Body of pancreas (tissue), 4 donors: ENCODE data around the gene ENG. TPM values are rescaled to one million over a fixed set of nuclear protein-coding genes. Genes with fewer than 3 reads are reported as not detected.
"Not testable (repeated sequence)": the region's sequence is repeated elsewhere in the genome, so short reads cannot be mapped to it uniquely, and the experiment has no call there.

Source experiments
- ATAC-seq: fragments of 150-250 bp; one replicate; pipeline ENCODE4 v1.9.1; 2016
- DNase-seq, 4 donors: peaks; one replicate each; pipeline ENCODE4 v3.0.0-alpha.2; 2019
- H3K27ac ChIP-seq, 4 donors: fragments of 200-600 bp; sonication (generic); 1 replicate in 3 of 4; 2 replicates in 1 of 4; pipeline versions ENCODE4 v1.5.1 to v1.6.1; 2016 to 2019; ENCODE audit warnings: mild to moderate bottlenecking in 1 of 4, mixed read lengths in 1 of 4, moderate library complexity in 1 of 4
- H3K27me3 ChIP-seq, 2 donors: fragments of 200-600 bp; sonication (generic); one replicate each; pipeline ENCODE4 v1.6.0; 2016; ENCODE audit warnings: mild to moderate bottlenecking in 1 of 2
- H3K36me3 ChIP-seq, 2 donors: fragments of 200-600 bp; sonication (generic); replicated peaks in 1 of 2; 2 replicates each; pipeline ENCODE4 v1.5.1; 2016; ENCODE audit warnings: low read depth in 2 of 2; ENCODE audit not compliant: insufficient read depth in 1 of 2
- H3K4me1 ChIP-seq: fragments of 200-600 bp; sonication (generic); one replicate; pipeline ENCODE4 v1.6.0; 2016
- H3K4me3 ChIP-seq, 2 donors: fragments of 200-600 bp; sonication (generic); 1 replicate in 1 of 2; 2 replicates in 1 of 2; pipeline ENCODE4 v1.5.1; 2016 to 2019
- H3K9me3 ChIP-seq, 3 donors: fragments of 200-600 bp; sonication (generic); 1 replicate in 2 of 3; 2 replicates in 1 of 3; pipeline ENCODE4 v1.5.1; 2016
- CTCF ChIP-seq, 7 experiments: fragments of 450-650 bp in 4 of 7; fragments of 200-600 bp in 3 of 7; sonication (generic) in 3 of 7; IDR thresholded peaks; one replicate each; pipeline ENCODE4 v1.5.1; 2016 to 2019; ENCODE audit warnings: antibody characterized with exemption in 7 of 7
- POLR2A ChIP-seq, 3 donors: fragments of 450-650 bp; IDR thresholded peaks; one replicate each; pipeline ENCODE4 v1.6.1; 2016; ENCODE audit warnings: antibody characterized with exemption in 3 of 3, mild to moderate bottlenecking in 2 of 3
- WGBS, 2 donors: methylation state at CpG; one replicate each; pipeline ENCODE4 v1.1.5; 2017; 5-methylcytosine and 5-hydroxymethylcytosine counted together
- intact Hi-C: fragments of 100-400 bp; cut with DNase I; formaldehyde crosslinking; loops from one replicate; pipeline ENCODE4 v1.15.1; 2023
- total RNA-seq, 2 donors: library from RNA; depleted of rRNA; stranded (reverse); fragments of >200 nt; gene quantifications; one replicate each; pipeline ENCODE4 v1.1.0, GENCODE V29; 2016

Gene ENG
- total RNA-seq, 2 donors from 2014 or later = 20.2 to 26.7 TPM

GRCh38 chr9:127870887-127871286 is 16.4 kb upstream of the ENG start:
- TF ChIP-seq CTCF (IDR thresholded peaks at IDR 0.05) (no peak), POLR2A (IDR thresholded peaks at IDR 0.05) (no peak)
- WGBS, 2 donors = 80 to 93% methylated on average over 8 to 12 of the region's 12 CpGs
- intact Hi-C loops = loop anchor here (10.0 kb wide), 2 partner anchors 136 to 276 kb away; partner anchors contain the start of gene TOR2A
- H3K27ac ChIP-seq = no peak overlapping the region
- no peaks in the 10 kb centered on the region for H3K36me3 ChIP-seq
- H3K9me3 ChIP-seq = no peaks in the 10 kb centered on the region
- DNase-seq (no peak), ATAC-seq (no peak)
- no peaks in the 10 kb centered on the region for H3K27me3 ChIP-seq
- peaks cover 24% of the 10 kb centered on the region for H3K4me1 ChIP-seq
- no peak overlapping the region for H3K4me3 ChIP-seq

GRCh38 chr9:127870153-127870491 is 15.7 kb upstream of the ENG start:
- H3K27ac ChIP-seq, H3K9me3 ChIP-seq, H3K36me3 ChIP-seq, ATAC-seq, H3K27me3 ChIP-seq, DNase-seq, H3K4me3 ChIP-seq: not testable (repeated sequence)
- 74 to 80% methylated on average over 9 of the region's 9 CpGs for WGBS, 2 donors
- intact Hi-C loops = loop anchor here (10.0 kb wide), 2 partner anchors 135 to 275 kb away; partner anchors contain the start of gene TOR2A
- peaks cover 16% of the 10 kb centered on the region for H3K4me1 ChIP-seq

- TF ChIP-seq POLR2A (IDR thresholded peaks at IDR 0.05) = no peak
- TF ChIP-seq CTCF (IDR thresholded peaks at IDR 0.05) = peak; percentile 70 to 98 (median 92)
- Histone ChIP-seq H3K36me3 (no peaks in the 10 kb centered on the region), H3K4me3 (no peak overlapping the region), H3K9me3 (no peaks in the 10 kb centered on the region), H3K27ac (no peak overlapping the region), H3K4me1 (peaks cover 10% of the 10 kb centered on the region), H3K27me3 (no peaks in the 10 kb centered on the region)
- ATAC-seq = peak; percentile 84
- 66 to 97% methylated on average over 6 to 17 of the region's 18 CpGs for WGBS, 2 donors
- DNase-seq = peak; percentile 88 to 90 (median 89)
- intact Hi-C loops = loop anchor here (10.0 kb wide), 2 partner anchors 135 to 275 kb away; partner anchors contain the start of gene TOR2A
Observed at GRCh38 chr9:127869310-127870152, 15.1 kb upstream of the ENG start.

GRCh38 chr9:127868278-127868902 is 13.9 kb upstream of the ENG start:
- 92 to 93% methylated on average over 6 to 18 of the region's 18 CpGs for WGBS, 2 donors
- no peaks in the 10 kb centered on the region for H3K27me3 ChIP-seq
- TF ChIP-seq CTCF (IDR thresholded peaks at IDR 0.05) = no peak
- no peak for TF ChIP-seq POLR2A (IDR thresholded peaks at IDR 0.05)
- ATAC-seq (no peak), DNase-seq (no peak)
- no peak overlapping the region for H3K27ac ChIP-seq
- intact Hi-C loops = no loop called here
- H3K4me1 ChIP-seq = no peaks in the 10 kb centered on the region
- no peaks in the 10 kb centered on the region for H3K9me3 ChIP-seq
- no peak overlapping the region for H3K4me3 ChIP-seq
- no peaks in the 10 kb centered on the region for H3K36me3 ChIP-seq
